22Rv1 (cell line): ENCODE data around the gene CAMTA1.

ENCODE experiments used
- H3K27ac ChIP-seq: fragments of 450-650 bp; 2 replicates; pipeline ENCODE4 v1.5.1; 2017
- CTCF ChIP-seq: fragments of 450-650 bp; IDR thresholded peaks from 2 replicates; pipeline ENCODE4 v1.5.1; 2017; ENCODE audit warnings: mild to moderate bottlenecking
- ZFX ChIP-seq: fragments of 450-650 bp; IDR thresholded peaks from 2 replicates; pipeline ENCODE4 v1.6.1; 2017; ENCODE audit warnings: antibody characterized with exemption, borderline replicate concordance

CAMTA1 gene

GRCh38 chr1:7248549-7249199 lies 463.4 kb downstream of the CAMTA1 start:
- H3K27ac ChIP-seq: no peak overlapping the region
- TF ChIP-seq CTCF (no peak), ZFX (no peak)

GRCh38 chr1:7249516-7249915 lies 464.3 kb downstream of the CAMTA1 start:
- no peak overlapping the region for H3K27ac ChIP-seq
- TF ChIP-seq CTCF: no peak
- no peak for TF ChIP-seq ZFX

- no peak for TF ChIP-seq ZFX
- TF ChIP-seq CTCF: no peak
- no peak overlapping the region for H3K27ac ChIP-seq
Measured at GRCh38 chr1:7250176-7250575, 464.9 kb downstream of the CAMTA1 start.

GRCh38 chr1:7250597-7251453 lies 465.6 kb downstream of the CAMTA1 start:
- H3K27ac ChIP-seq: no peak overlapping the region
- TF ChIP-seq CTCF (no peak), ZFX (no peak)

- no peak for TF ChIP-seq ZFX
- no peak for TF ChIP-seq CTCF
- H3K27ac ChIP-seq: no peak overlapping the region
Measured at GRCh38 chr1:7251454-7251800, 466.2 kb downstream of the CAMTA1 start.

- no peak for TF ChIP-seq CTCF
- no peak for TF ChIP-seq ZFX
- no peak overlapping the region for H3K27ac ChIP-seq
Measured at GRCh38 chr1:7252411-7253117, 467.3 kb downstream of the CAMTA1 start.

- H3K27ac ChIP-seq: no peak overlapping the region
- no peak for TF ChIP-seq CTCF
- TF ChIP-seq ZFX: no peak
Measured at GRCh38 chr1:7253118-7253480, 467.8 kb downstream of the CAMTA1 start.
